ENCODE measurements around the gene PTPN11. TPM values are rescaled to one million over a fixed set of nuclear protein-coding genes. Genes with fewer than 3 reads are reported as not detected.

Gene PTPN11
- total and polyA plus RNA-seq, 10 of the 15 experiments (the other 5 are each of a cell fraction or from before 2014, with no cell fraction given), result 14.6 to 85.2 (median 58.6) TPM

DNA sequence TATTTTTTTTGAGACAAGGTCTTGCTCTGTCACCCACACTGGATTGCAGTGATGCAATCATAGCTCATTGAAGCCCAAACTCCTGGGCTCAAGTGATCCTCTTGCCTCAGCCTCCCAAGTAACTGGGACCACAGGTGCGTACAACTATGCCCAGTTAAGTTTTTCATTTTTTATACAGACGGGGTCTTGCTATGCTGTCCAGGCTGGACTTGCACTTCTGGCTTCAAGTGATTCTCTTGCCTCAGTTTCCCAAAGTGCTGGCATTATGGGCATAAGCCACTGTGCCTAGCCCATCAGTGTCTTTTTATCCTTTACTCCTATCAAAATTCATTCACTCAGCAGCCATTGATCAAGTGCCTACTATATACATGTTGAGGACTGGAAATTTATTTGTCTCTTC is 9.0 kb downstream of the PTPN11 start:
- intact Hi-C loops (cut with micrococcal nuclease; ENCODE audit: unreplicated experiment) (no loop called here), in situ Hi-C loops (cut with MboI) (no loop called here)
- RAD21 ChIA-PET (ENCODE audit: unreplicated experiment), result no interaction called here
- Histone ChIP-seq H3K27ac (ENCODE audit: control insufficient read depth, insufficient read depth) (no peak overlapping the region), H3K4me1 (ENCODE audit: control insufficient read depth, insufficient read depth, low read length) (no peaks in the 10 kb centered on the region; the same call in 1 of the 2 replicates), H3K79me2 (ENCODE audit: control insufficient read depth, insufficient read depth, low read length) (peaks cover 44% of the 10 kb centered on the region), H4K20me1 (ENCODE audit: control insufficient read depth, insufficient read depth) (0 out of 2 replicates have a peak, but pooled peaks cover 1% of the 10 kb centered on the region), H3K9ac (ENCODE audit: control insufficient read depth, insufficient read depth, low read length) (no peak overlapping the region), H3K4me3 (no peak overlapping the region), H3K36me3 (ENCODE audit: control insufficient read depth in 2 of 2, insufficient read depth in 2 of 2, low read length in 1 of 2) (no peaks in the 10 kb centered on the region), H3K9me3 (replicated peaks; ENCODE audit: control insufficient read depth, insufficient read depth, low read length) (no peaks in the 10 kb centered on the region), H2AFZ (ENCODE audit: control insufficient read depth, low read depth, low read length) (no peak overlapping the region), H3K4me2 (ENCODE audit: control insufficient read depth, insufficient read depth) (no peak overlapping the region), H3K27me3 (replicated peaks in 1 of 2; ENCODE audit: control insufficient read depth in 2 of 2, insufficient read depth in 2 of 2, low read length in 1 of 2) (no peaks in the 10 kb centered on the region)
- BruUV-seq (replicated peaks), result no TSS peak
- DNase-seq (ENCODE audit: low read depth, low spot score), result no peak
- WGBS (ENCODE audit: insufficient coverage, insufficient replicate concordance, low lambda C conversion rate, missing lambda C conversion rate), result 98% methylated on average over 2 of the region's 2 CpGs
- CTCF ChIA-PET, result no interaction called here
- SMC1A ChIA-PET (ENCODE audit: uncharacterized antibody, unreplicated experiment), result no interaction called here
- FAIRE-seq, result no peak
- ATAC-seq, result no peak
- POLR2A ChIA-PET, result no interaction called here
- TF ChIP-seq GATAD2B (conservative IDR thresholded peaks at IDR 0.05; ENCODE audit: low read depth), result no peak
- TF ChIP-seq RB1 (IDR thresholded peaks at IDR 0.05; ENCODE audit: borderline replicate concordance), result no peak
- no peak for TF ChIP-seq BRCA1 (IDR thresholded peaks at IDR 0.05; ENCODE audit: low read depth, low read length)
- TF ChIP-seq, protein P1, sequence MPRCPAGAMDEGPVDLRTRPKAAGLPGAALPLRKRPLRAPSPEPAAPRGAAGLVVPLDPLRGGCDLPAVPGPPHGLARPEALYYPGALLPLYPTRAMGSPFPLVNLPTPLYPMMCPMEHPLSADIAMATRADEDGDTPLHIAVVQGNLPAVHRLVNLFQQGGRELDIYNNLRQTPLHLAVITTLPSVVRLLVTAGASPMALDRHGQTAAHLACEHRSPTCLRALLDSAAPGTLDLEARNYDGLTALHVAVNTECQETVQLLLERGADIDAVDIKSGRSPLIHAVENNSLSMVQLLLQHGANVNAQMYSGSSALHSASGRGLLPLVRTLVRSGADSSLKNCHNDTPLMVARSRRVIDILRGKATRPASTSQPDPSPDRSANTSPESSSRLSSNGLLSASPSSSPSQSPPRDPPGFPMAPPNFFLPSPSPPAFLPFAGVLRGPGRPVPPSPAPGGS (IDR thresholded peaks at IDR 0.05; ENCODE audit: borderline replicate concordance, insufficient read depth, low read depth, low read length, poor library complexity, severe bottlenecking), result no peak
- no peak for TF ChIP-seq CBFB (IDR thresholded peaks at IDR 0.05; ENCODE audit: low read depth)
- TF ChIP-seq PML (IDR thresholded peaks at IDR 0.05; ENCODE audit: low read length), result no peak
- TF ChIP-seq, protein P2, sequence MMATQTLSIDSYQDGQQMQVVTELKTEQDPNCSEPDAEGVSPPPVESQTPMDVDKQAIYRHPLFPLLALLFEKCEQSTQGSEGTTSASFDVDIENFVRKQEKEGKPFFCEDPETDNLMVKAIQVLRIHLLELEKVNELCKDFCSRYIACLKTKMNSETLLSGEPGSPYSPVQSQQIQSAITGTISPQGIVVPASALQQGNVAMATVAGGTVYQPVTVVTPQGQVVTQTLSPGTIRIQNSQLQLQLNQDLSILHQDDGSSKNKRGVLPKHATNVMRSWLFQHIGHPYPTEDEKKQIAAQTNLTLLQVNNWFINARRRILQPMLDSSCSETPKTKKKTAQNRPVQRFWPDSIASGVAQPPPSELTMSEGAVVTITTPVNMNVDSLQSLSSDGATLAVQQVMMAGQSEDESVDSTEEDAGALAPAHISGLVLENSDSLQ (IDR thresholded peaks at IDR 0.05), result no peak
- TF ChIP-seq, protein P3, sequence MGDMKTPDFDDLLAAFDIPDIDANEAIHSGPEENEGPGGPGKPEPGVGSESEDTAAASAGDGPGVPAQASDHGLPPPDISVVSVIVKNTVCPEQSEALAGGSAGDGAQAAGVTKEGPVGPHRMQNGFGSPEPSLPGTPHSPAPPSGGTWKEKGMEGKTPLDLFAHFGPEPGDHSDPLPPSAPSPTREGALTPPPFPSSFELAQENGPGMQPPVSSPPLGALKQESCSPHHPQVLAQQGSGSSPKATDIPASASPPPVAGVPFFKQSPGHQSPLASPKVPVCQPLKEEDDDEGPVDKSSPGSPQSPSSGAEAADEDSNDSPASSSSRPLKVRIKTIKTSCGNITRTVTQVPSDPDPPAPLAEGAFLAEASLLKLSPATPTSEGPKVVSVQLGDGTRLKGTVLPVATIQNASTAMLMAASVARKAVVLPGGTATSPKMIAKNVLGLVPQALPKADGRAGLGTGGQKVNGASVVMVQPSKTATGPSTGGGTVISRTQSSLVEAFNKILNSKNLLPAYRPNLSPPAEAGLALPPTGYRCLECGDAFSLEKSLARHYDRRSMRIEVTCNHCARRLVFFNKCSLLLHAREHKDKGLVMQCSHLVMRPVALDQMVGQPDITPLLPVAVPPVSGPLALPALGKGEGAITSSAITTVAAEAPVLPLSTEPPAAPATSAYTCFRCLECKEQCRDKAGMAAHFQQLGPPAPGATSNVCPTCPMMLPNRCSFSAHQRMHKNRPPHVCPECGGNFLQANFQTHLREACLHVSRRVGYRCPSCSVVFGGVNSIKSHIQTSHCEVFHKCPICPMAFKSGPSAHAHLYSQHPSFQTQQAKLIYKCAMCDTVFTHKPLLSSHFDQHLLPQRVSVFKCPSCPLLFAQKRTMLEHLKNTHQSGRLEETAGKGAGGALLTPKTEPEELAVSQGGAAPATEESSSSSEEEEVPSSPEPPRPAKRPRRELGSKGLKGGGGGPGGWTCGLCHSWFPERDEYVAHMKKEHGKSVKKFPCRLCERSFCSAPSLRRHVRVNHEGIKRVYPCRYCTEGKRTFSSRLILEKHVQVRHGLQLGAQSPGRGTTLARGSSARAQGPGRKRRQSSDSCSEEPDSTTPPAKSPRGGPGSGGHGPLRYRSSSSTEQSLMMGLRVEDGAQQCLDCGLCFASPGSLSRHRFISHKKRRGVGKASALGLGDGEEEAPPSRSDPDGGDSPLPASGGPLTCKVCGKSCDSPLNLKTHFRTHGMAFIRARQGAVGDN (IDR thresholded peaks at IDR 0.05), result no peak
- TF ChIP-seq IRF4 (IDR thresholded peaks at IDR 0.05; ENCODE audit: low read depth, low read length), result no peak
- TF ChIP-seq CHD4 (IDR thresholded peaks at IDR 0.05), result no peak
- no peak for TF ChIP-seq NR2C1 (IDR thresholded peaks at IDR 0.05)
- no peak for TF ChIP-seq HDAC6 (IDR thresholded peaks at IDR 0.05; ENCODE audit: unreplicated experiment)
- TF ChIP-seq, protein P4, sequence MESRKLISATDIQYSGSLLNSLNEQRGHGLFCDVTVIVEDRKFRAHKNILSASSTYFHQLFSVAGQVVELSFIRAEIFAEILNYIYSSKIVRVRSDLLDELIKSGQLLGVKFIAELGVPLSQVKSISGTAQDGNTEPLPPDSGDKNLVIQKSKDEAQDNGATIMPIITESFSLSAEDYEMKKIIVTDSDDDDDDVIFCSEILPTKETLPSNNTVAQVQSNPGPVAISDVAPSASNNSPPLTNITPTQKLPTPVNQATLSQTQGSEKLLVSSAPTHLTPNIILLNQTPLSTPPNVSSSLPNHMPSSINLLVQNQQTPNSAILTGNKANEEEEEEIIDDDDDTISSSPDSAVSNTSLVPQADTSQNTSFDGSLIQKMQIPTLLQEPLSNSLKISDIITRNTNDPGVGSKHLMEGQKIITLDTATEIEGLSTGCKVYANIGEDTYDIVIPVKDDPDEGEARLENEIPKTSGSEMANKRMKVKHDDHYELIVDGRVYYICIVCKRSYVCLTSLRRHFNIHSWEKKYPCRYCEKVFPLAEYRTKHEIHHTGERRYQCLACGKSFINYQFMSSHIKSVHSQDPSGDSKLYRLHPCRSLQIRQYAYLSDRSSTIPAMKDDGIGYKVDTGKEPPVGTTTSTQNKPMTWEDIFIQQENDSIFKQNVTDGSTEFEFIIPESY (IDR thresholded peaks at IDR 0.05), result no peak
- TF ChIP-seq, protein P5, sequence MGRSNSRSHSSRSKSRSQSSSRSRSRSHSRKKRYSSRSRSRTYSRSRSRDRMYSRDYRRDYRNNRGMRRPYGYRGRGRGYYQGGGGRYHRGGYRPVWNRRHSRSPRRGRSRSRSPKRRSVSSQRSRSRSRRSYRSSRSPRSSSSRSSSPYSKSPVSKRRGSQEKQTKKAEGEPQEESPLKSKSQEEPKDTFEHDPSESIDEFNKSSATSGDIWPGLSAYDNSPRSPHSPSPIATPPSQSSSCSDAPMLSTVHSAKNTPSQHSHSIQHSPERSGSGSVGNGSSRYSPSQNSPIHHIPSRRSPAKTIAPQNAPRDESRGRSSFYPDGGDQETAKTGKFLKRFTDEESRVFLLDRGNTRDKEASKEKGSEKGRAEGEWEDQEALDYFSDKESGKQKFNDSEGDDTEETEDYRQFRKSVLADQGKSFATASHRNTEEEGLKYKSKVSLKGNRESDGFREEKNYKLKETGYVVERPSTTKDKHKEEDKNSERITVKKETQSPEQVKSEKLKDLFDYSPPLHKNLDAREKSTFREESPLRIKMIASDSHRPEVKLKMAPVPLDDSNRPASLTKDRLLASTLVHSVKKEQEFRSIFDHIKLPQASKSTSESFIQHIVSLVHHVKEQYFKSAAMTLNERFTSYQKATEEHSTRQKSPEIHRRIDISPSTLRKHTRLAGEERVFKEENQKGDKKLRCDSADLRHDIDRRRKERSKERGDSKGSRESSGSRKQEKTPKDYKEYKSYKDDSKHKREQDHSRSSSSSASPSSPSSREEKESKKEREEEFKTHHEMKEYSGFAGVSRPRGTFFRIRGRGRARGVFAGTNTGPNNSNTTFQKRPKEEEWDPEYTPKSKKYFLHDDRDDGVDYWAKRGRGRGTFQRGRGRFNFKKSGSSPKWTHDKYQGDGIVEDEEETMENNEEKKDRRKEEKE (IDR thresholded peaks at IDR 0.05), result no peak
- TF ChIP-seq TARDBP (IDR thresholded peaks at IDR 0.05; ENCODE audit: borderline replicate concordance), result no peak

Data from GM12878 (cell line).